Right atrium auricular region (tissue), 2 donors: ENCODE measurements around the gene SAMSN1. TPM values are rescaled to one million over a fixed set of nuclear protein-coding genes. Genes with fewer than 3 reads are reported as not detected.

Source experiments
- DNase-seq: peaks from one replicate; pipeline ENCODE4 v3.0.0-alpha.2; 2019; ENCODE audit warnings: low spot score
- H3K27ac ChIP-seq, 2 donors: fragments of 200-600 bp; sonication (generic); 1 replicate in 1 of 2; 2 replicates in 1 of 2; pipeline ENCODE4 v1.5.1; 2016 to 2019
- H3K27me3 ChIP-seq, 2 donors: fragments of 200-600 bp; sonication (generic); one replicate each; pipeline versions ENCODE4 v1.5.1 to v1.6.0; 2017 to 2019
- H3K36me3 ChIP-seq: fragments of 200-600 bp; sonication (generic); one replicate; pipeline ENCODE4 v1.5.1; 2016
- H3K4me1 ChIP-seq, 2 donors: fragments of 200-600 bp; sonication (generic); one replicate each; pipeline versions ENCODE4 v1.5.1 to v1.6.0; 2017 to 2019
- H3K4me3 ChIP-seq, 2 donors: fragments of 200-600 bp; sonication (generic); 1 replicate in 1 of 2; 2 replicates in 1 of 2; pipeline ENCODE4 v1.5.1; 2017 to 2019; ENCODE audit warnings: mild to moderate bottlenecking in 1 of 2, moderate library complexity in 1 of 2
- H3K9me3 ChIP-seq, 2 donors: fragments of 200-600 bp; sonication (generic); one replicate each; pipeline ENCODE4 v1.5.1; 2019
- CTCF ChIP-seq, 2 donors: fragments of 200-600 bp; sonication (generic); IDR thresholded peaks; one replicate each; pipeline ENCODE4 v1.5.1; 2019; ENCODE audit warnings: antibody characterized with exemption in 2 of 2
- total RNA-seq, 2 donors: library from RNA; depleted of rRNA; stranded (reverse); fragments of >200 nt; gene quantifications; one replicate each; pipeline ENCODE4 v1.1.0, GENCODE V29; 2016

Gene SAMSN1
- total RNA-seq, 2 donors from 2014 or later = 3.2 to 3.7 TPM

- Histone ChIP-seq H3K36me3 (no peaks in the 10 kb centered on the region), H3K4me3 (no peak overlapping the region), H3K9me3 (no peaks in the 10 kb centered on the region), H3K4me1 (no peaks in the 10 kb centered on the region), H3K27me3 (no peaks in the 10 kb centered on the region), H3K27ac (no peak overlapping the region)
- no peak for DNase-seq
- no peak for TF ChIP-seq CTCF (IDR thresholded peaks at IDR 0.05)
Observed at GRCh38 chr21:14466715-14467114, 79.4 kb downstream of the SAMSN1 start.

GRCh38 chr21:14457762-14458161 lies 88.4 kb downstream of the SAMSN1 start:
- no peak for TF ChIP-seq CTCF (IDR thresholded peaks at IDR 0.05)
- no peaks in the 10 kb centered on the region for H3K9me3 ChIP-seq
- no peak for DNase-seq
- H3K27ac ChIP-seq = no peak overlapping the region
- no peaks in the 10 kb centered on the region for H3K36me3 ChIP-seq
- H3K4me3 ChIP-seq = no peak overlapping the region
- peaks cover 0 to 7% of the 10 kb centered on the region in 2 donors for H3K4me1 ChIP-seq
- H3K27me3 ChIP-seq = no peaks in the 10 kb centered on the region

- Histone ChIP-seq H3K4me3 (no peak overlapping the region), H3K9me3 (no peaks in the 10 kb centered on the region), H3K27ac (no peak overlapping the region), H3K4me1 (peaks cover 0 to 7% of the 10 kb centered on the region in 2 donors), H3K36me3 (no peaks in the 10 kb centered on the region), H3K27me3 (no peaks in the 10 kb centered on the region)
- DNase-seq = no peak
- TF ChIP-seq CTCF (IDR thresholded peaks at IDR 0.05) = no peak
Observed at GRCh38 chr21:14456911-14457310, 89.2 kb downstream of the SAMSN1 start.

GRCh38 chr21:14454016-14455009 lies 91.8 kb downstream of the SAMSN1 start:
- no peaks in the 10 kb centered on the region for H3K36me3 ChIP-seq
- no peaks in the 10 kb centered on the region for H3K27me3 ChIP-seq
- H3K9me3 ChIP-seq = no peaks in the 10 kb centered on the region
- TF ChIP-seq CTCF (IDR thresholded peaks at IDR 0.05) = no peak
- DNase-seq = no peak
- H3K27ac ChIP-seq = no peak overlapping the region
- H3K4me1 ChIP-seq = peaks cover 0 to 7% of the 10 kb centered on the region in 2 donors
- H3K4me3 ChIP-seq = no peak overlapping the region

- Histone ChIP-seq H3K36me3 (no peaks in the 10 kb centered on the region), H3K27ac (no peak overlapping the region), H3K4me1 (peaks cover 0 to 7% of the 10 kb centered on the region in 2 donors), H3K4me3 (no peak overlapping the region), H3K27me3 (no peaks in the 10 kb centered on the region), H3K9me3 (no peaks in the 10 kb centered on the region)
- DNase-seq = no peak
- no peak for TF ChIP-seq CTCF (IDR thresholded peaks at IDR 0.05)
Observed at GRCh38 chr21:14453339-14454015, 92.6 kb downstream of the SAMSN1 start.
